Psoas muscle (tissue), 8 donors: Measurements from ENCODE around the gene PLAC9. TPM values are rescaled to one million over a fixed set of nuclear protein-coding genes. Genes with fewer than 3 reads are reported as not detected.
A peak's percentile ranks its signal among the peaks of the same experiment; 100 is the strongest.

Experiments
- ATAC-seq, 4 donors: fragments of 200-7000 bp; cut with Tn5 transposase; one replicate each; pipeline ENCODE4 v1.9.1; 2020; ENCODE audit warnings: moderate library complexity in 3 of 4, mild to moderate bottlenecking in 2 of 4
- DNase-seq, 2 donors: peaks; one replicate each; pipeline ENCODE4 v3.0.0-alpha.2; 2020
- H3K27ac ChIP-seq: fragments of 200-600 bp; one replicate; pipeline ENCODE4 v1.8.0; 2022
- H3K27me3 ChIP-seq, 3 donors: fragments of 200-600 bp in 1 of 3; one replicate each; pipeline versions ENCODE4 v1.6.1 to v1.8.0; 2013 to 2022; ENCODE audit warnings: low read length in 2 of 3, mild to moderate bottlenecking in 2 of 3, moderate library complexity in 1 of 3; ENCODE audit not compliant: insufficient read depth in 3 of 3
- H3K36me3 ChIP-seq, 2 donors: fragments of 200-600 bp in 1 of 2; one replicate each; pipeline versions ENCODE4 v1.6.1 to v1.8.0; 2013 to 2022; ENCODE audit warnings: low read depth in 1 of 2, mild to moderate bottlenecking in 1 of 2, moderate library complexity in 1 of 2; ENCODE audit not compliant: insufficient read depth in 1 of 2
- H3K4me1 ChIP-seq: fragments of 200-600 bp; one replicate; pipeline ENCODE4 v1.8.0; 2022
- H3K4me3 ChIP-seq: fragments of 200-600 bp; one replicate; pipeline ENCODE4 v1.8.0; 2022; ENCODE audit warnings: mild to moderate bottlenecking
- H3K9me3 ChIP-seq: fragments of 200-600 bp; one replicate; pipeline ENCODE4 v1.8.0; 2022
- WGBS, 3 donors: extraction: QIAGEN DNeasy Blood & Tissue Kit; methylation state at CpG; one replicate each; pipeline versions ENCODE4 v1.1.6 to v1.1.7; 2013; 5-methylcytosine and 5-hydroxymethylcytosine counted together
- intact Hi-C, 2 donors: fragments of 100-400 bp; cut with DNase I; formaldehyde crosslinking; loops; one replicate each; pipeline versions ENCODE4 v1.11.0 to v1.14.2; 2022
- polyA plus RNA-seq, 3 donors: library from polyadenylated mRNA; stranded (reverse); fragments of 200-250 nt; gene quantifications; one replicate each; pipeline ENCODE4 v1.2.3, GENCODE V29; 2013
- total RNA-seq, 4 donors: library from RNA; stranded (reverse); fragmentation: NEBNext Ultra II Directional in 2 of 4; extraction: Animal tissue kit (Norgen Biotek cat#: 25700) in 2 of 4; gene quantifications; one replicate each; pipeline versions ENCODE4 v1.2.1 to v1.2.4, GENCODE V29; 2021 to 2023
- TF ChIP-seq, protein P1 (sequence below): fragments of 200-600 bp; IDR thresholded peaks from one replicate; pipeline ENCODE4 v1.8.0; 2022; ENCODE audit warnings: antibody characterized with exemption
- donor health status: healthy with polysubstance abuse.
- donor health status: DM: no; HTN: no; CAD: no; lungs with moderate emphysema.
- donor health status: Bipolar disorder and iron deficiency.
- donor health status: healthy.
- donor health status: DM: yes; HTN: yes; CAD: no.
- donor health status: DM: no; HTN: no; CAD: no.
- donor health status: DM: no; HTN: no; CAD: no.
- donor health status: DM: yes; HTN: yes; CAD: no.

PLAC9 gene
- total and polyA plus RNA-seq, 7 donors: 5.4 to 14.6 (median 9.4) TPM

DNA sequence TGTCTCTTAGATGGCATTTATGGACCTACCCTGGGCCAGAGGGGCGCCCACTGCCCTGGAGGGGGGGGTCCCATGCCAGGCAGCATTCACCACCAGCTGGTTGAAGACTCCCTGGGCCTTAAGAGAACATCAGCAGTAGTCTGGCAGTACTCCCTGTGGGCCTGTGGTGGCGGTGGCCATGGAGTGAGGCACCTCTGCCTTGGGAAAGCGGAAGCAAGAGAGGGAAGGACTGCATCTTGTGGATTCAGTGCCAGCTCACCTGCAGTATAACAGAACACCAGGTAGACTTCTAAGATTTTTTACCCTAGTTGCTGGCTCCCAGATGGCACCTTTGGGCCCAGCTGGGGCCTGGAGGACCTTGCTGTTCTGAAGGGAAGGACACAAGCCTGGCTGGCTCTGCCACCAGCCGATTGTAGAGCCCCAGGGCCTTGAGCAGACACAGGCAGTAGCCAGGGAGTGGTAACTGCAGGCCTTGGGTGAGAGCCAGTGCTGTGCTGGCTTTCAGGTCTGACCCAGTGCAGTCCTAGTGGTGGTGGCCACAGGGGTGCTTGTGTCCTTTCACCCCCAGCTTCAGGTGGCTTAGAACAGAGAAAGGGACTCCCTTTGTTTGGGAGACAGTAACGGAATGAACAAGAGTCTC lies 15.8 kb downstream of the PLAC9 start:
- no peak for ATAC-seq
- Histone ChIP-seq H3K4me3 (no peak overlapping the region), H3K27me3 (no peaks in the 10 kb centered on the region), H3K9me3 (peaks cover 10% of the 10 kb centered on the region), H3K27ac (peak overlapping the region; percentile 46), H3K4me1 (peaks cover 18% of the 10 kb centered on the region), H3K36me3 (peaks cover 5 to 45% of the 10 kb centered on the region in 2 donors)
- TF ChIP-seq, protein P1, sequence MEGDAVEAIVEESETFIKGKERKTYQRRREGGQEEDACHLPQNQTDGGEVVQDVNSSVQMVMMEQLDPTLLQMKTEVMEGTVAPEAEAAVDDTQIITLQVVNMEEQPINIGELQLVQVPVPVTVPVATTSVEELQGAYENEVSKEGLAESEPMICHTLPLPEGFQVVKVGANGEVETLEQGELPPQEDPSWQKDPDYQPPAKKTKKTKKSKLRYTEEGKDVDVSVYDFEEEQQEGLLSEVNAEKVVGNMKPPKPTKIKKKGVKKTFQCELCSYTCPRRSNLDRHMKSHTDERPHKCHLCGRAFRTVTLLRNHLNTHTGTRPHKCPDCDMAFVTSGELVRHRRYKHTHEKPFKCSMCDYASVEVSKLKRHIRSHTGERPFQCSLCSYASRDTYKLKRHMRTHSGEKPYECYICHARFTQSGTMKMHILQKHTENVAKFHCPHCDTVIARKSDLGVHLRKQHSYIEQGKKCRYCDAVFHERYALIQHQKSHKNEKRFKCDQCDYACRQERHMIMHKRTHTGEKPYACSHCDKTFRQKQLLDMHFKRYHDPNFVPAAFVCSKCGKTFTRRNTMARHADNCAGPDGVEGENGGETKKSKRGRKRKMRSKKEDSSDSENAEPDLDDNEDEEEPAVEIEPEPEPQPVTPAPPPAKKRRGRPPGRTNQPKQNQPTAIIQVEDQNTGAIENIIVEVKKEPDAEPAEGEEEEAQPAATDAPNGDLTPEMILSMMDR: no peak
- no peak for DNase-seq
- 53 to 91% (median 61%) methylated on average over 5 of the region's 5 CpGs for WGBS, 3 donors
- intact Hi-C loops: no loop called here

DNA sequence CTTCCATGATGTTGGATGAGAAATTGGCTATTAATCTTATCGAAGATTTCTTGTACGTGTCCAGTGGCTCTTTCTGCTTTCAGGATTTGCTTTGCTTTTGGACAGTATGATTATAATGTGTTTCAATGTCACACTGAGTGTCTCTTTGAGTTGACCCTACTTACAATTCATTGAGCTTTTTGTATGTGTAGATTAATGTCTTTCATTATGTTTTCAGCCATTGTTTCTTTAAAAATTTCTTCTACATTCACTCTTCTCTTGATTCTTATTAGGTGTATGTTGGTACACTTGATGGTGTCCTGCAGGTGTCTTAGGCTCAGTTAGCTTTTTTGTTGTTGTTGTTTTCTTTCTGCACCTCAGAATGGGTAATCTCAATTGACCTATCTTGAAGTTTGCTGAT lies 16.6 kb downstream of the PLAC9 start:
- Histone ChIP-seq H3K27ac (peak overlapping the region; percentile 41), H3K9me3 (peaks cover 10% of the 10 kb centered on the region), H3K27me3 (no peaks in the 10 kb centered on the region), H3K4me1 (peaks cover 13% of the 10 kb centered on the region), H3K36me3 (peaks cover 6 to 54% of the 10 kb centered on the region in 2 donors), H3K4me3 (no peak overlapping the region)
- no peak for DNase-seq
- intact Hi-C loops: no loop called here
- 94 to 98% (median 97%) methylated on average over 2 of the region's 2 CpGs for WGBS, 3 donors
- TF ChIP-seq, protein P1: no peak
- ATAC-seq: no peak

DNA sequence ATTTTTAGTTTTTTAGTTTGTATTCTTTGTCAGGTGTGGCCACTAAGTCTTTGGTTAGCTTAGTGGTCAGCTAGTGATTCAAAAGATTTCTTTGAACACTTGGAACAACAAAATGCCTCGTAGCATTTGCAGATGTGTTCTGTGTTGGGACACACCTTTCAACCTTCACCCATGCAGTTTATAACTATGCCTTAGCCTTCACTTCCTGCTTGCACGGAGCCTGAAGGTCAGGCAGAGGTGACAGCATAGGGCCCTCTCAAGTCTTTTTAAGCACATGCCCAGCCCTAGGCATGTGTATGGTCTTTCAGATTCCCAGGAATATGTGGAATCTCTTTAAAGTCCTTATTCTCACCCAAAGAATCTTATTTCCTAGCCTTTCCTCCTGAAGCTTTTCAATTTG lies 17.6 kb downstream of the PLAC9 start:
- WGBS, 3 donors: 75 to 78% (median 75%) methylated on average over 2 of the region's 2 CpGs
- ATAC-seq (no peak), DNase-seq (no peak)
- Histone ChIP-seq H3K4me3 (no peak overlapping the region), H3K27me3 (no peaks in the 10 kb centered on the region), H3K36me3 (peaks cover 11 to 64% of the 10 kb centered on the region in 2 donors), H3K9me3 (peaks cover 10% of the 10 kb centered on the region), H3K27ac (no peak overlapping the region), H3K4me1 (peaks cover 2% of the 10 kb centered on the region)
- TF ChIP-seq, protein P1: no peak
- intact Hi-C loops: no loop called here

DNA sequence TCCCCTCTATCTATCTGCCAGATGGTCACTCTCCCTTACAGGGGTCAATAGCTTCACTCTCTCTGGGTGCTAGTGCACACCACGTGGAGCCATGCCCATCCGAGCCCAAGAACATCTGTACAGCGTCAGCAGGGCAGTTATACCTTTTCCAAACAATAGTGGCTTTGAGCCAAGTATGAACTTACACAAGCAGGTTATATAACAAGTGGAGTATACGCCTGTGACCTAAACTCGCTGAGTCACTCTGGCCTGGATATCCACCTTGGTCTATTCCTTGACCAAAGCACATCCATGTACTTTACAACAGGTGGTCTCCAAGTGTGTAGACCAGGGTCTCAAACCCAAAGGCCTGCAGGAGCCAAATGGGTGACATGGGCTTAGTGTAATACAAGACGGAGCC lies 20.3 kb downstream of the PLAC9 start:
- no peak overlapping the region for H3K4me3 ChIP-seq
- H3K4me1 ChIP-seq: peaks cover 4% of the 10 kb centered on the region
- TF ChIP-seq, protein P1: no peak
- 86 to 88% (median 87%) methylated on average over 6 of the region's 6 CpGs for WGBS, 3 donors
- DNase-seq (no peak), ATAC-seq (no peak)
- intact Hi-C loops: no loop called here
- peaks cover 19 to 91% of the 10 kb centered on the region in 2 donors for H3K36me3 ChIP-seq
- peak overlapping the region; percentile 39 for H3K27ac ChIP-seq
- H3K27me3 ChIP-seq: no peaks in the 10 kb centered on the region
- H3K9me3 ChIP-seq: peaks cover 10% of the 10 kb centered on the region

DNA sequence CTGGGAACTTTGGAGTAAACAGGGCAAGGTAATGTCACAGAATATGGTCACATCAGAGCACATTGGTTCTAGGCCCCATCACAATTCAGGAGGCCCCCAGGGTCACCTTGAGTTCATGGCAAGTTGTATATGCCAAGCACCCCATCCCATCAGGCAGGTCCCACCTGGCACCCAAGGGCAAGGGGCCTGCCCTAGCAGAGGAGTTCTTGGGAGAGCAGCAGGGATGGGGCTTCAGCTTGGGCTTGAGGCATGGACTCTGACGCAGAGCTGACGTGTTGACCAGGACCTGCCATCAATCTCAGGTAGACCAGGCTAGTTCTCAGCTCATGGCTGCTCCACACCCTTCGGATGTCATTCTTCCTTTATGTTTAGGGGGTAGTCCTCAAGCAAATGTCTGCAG lies 20.9 kb downstream of the PLAC9 start:
- DNase-seq (no peak), ATAC-seq (no peak)
- H3K9me3 ChIP-seq: peaks cover 10% of the 10 kb centered on the region
- WGBS, 3 donors: 71 to 93% (median 80%) methylated on average over 3 of the region's 3 CpGs
- no peak overlapping the region for H3K4me3 ChIP-seq
- TF ChIP-seq, protein P1: no peak
- H3K27me3 ChIP-seq: no peaks in the 10 kb centered on the region
- peaks cover 11% of the 10 kb centered on the region for H3K4me1 ChIP-seq
- peaks cover 19 to 97% of the 10 kb centered on the region in 2 donors for H3K36me3 ChIP-seq
- intact Hi-C loops: no loop called here
- no peak overlapping the region for H3K27ac ChIP-seq
